ENCODE results near the gene SMU1. TPM values are rescaled to one million over a fixed set of nuclear protein-coding genes. Genes with fewer than 3 reads are reported as not detected.

SMU1 gene
- total and polyA plus RNA-seq, 2 donors (not counting 3 experiments of a cell fraction or from before 2014, with no cell fraction given): 8.5 to 21.7 TPM

DNA sequence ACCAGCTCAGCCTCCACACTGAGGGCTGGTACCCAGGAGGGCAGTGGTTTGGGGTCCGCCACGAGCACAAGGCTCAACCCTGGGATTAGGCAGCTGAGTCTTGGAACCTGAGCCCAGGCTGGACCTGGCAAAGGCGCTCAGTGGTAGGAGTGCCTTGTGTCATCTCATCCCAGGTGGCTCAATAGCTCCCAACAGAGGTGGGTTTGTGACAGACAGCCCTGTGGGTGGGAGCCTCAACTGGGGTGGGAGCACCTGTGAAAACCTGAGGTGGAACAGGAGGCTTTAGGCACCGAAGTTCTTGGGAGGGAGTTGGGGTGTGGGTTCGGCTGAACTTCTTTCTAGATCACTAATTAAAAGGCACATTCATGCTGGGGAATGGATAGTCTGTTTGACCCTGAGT, 35.2 kb upstream of the SMU1 start:
- Histone ChIP-seq H3K9ac (replicated peaks; ENCODE audit: extremely low read depth, insufficient read depth, low read length) (no peak overlapping the region), H2AFZ (ENCODE audit: low read depth, low read length) (no peak overlapping the region), H3K27ac (ENCODE audit: insufficient read depth, low read depth, low read length) (no peak overlapping the region), H3K9me3 (replicated peaks; ENCODE audit: control insufficient read depth, insufficient read depth, low read length) (no peaks in the 10 kb centered on the region), H4K20me1 (replicated peaks; ENCODE audit: control insufficient read depth, extremely low read depth, insufficient read depth, low read length) (no peaks in the 10 kb centered on the region), H3K27me3 (ENCODE audit: control insufficient read depth in 2 of 2, insufficient read depth in 2 of 2, low read length in 2 of 2) (no peaks in the 10 kb centered on the region), H3K4me3 (replicated peaks in 1 of 3; ENCODE audit: insufficient read depth in 1 of 3, low read depth in 1 of 3, low read length in 3 of 3) (no peak overlapping the region), H3K4me2 (ENCODE audit: insufficient read depth, low read length) (no peak overlapping the region), H3K4me1 (ENCODE audit: control insufficient read depth, extremely low read depth, insufficient read depth, low read length) (peaks cover 14% of the 10 kb centered on the region), H3K9me1 (replicated peaks; ENCODE audit: control insufficient read depth, extremely low read depth, insufficient read depth, low read length) (no peaks in the 10 kb centered on the region), H3K79me2 (ENCODE audit: control insufficient read depth, insufficient read depth, low read length) (no peaks in the 10 kb centered on the region), H3K36me3 (ENCODE audit: control insufficient read depth in 2 of 2, extremely low read depth in 1 of 2, insufficient read depth in 2 of 2, low read length in 2 of 2) (peaks cover 0 to 17% of the 10 kb centered on the region in 2 experiments)
- intact Hi-C loops (cut with micrococcal nuclease) (no loop called here), dilution Hi-C loops (cut with MboI; ENCODE audit: extremely low pct_ligation_motif_present, low sequenced_read_pairs) (no loop called here)
- TF ChIP-seq JUN (IDR thresholded peaks at IDR 0.05; ENCODE audit: borderline replicate concordance, insufficient read depth, insufficient read length, low read depth) (no peak), MYC (IDR thresholded peaks at IDR 0.05; ENCODE audit: low read depth, low read length) (no peak), EZH2 (IDR thresholded peaks at IDR 0.05; ENCODE audit: borderline replicate concordance, low read depth, low read length, severe bottlenecking) (no peak), FOS (IDR thresholded peaks at IDR 0.05; ENCODE audit: borderline replicate concordance, insufficient read depth, low read length) (no peak), GATA2 (IDR thresholded peaks at IDR 0.05; ENCODE audit: insufficient read depth, insufficient read length, low read depth, low read length) (no peak), CTCF (IDR thresholded peaks at IDR 0.05; ENCODE audit: extremely low read depth in 1 of 2, insufficient read depth in 1 of 2, low read depth in 1 of 2, low read length in 2 of 2) (no peak)
- TF ChIP-seq, protein P1, sequence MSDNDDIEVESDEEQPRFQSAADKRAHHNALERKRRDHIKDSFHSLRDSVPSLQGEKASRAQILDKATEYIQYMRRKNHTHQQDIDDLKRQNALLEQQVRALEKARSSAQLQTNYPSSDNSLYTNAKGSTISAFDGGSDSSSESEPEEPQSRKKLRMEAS (IDR thresholded peaks at IDR 0.05; ENCODE audit: insufficient read depth, insufficient read length): no peak
- FAIRE-seq (no peak), DNase-seq (ENCODE audit: low read depth, low spot score) (no peak)
- CTCF ChIA-PET: no interaction called here
- POLR2A ChIA-PET: no interaction called here
- TSS peak; percentile 15 for BruUV-seq (replicated peaks)

Measured in endothelial cell of umbilical vein (primary cell).